Liver (tissue), 3 donors: Measurements from ENCODE around the gene NHP2.

ENCODE experiments used
- JUND ChIP-seq, 2 donors: IDR thresholded peaks; 2 replicates each; pipeline ENCODE4 v1.6.1; 2016; ENCODE audit warnings: antibody characterized with exemption in 2 of 2
- REST ChIP-seq: IDR thresholded peaks from 2 replicates; pipeline ENCODE4 v1.6.1; 2016; ENCODE audit warnings: antibody characterized with exemption, mild to moderate bottlenecking
- TF ChIP-seq, protein P1 (sequence below): fragments of 150-350 bp; IDR thresholded peaks from 2 replicates; pipeline ENCODE4 v1.5.1; 2017; ENCODE audit warnings: improper control_type of control experiment, low read depth, low read length; ENCODE audit not compliant: missing input control
- TF ChIP-seq, protein P2 (sequence below): IDR thresholded peaks from 2 replicates; pipeline ENCODE4 v1.6.1; 2016; ENCODE audit warnings: antibody characterized with exemption
- donor health status: healthy.
- donor health status: healthy.

DNA sequence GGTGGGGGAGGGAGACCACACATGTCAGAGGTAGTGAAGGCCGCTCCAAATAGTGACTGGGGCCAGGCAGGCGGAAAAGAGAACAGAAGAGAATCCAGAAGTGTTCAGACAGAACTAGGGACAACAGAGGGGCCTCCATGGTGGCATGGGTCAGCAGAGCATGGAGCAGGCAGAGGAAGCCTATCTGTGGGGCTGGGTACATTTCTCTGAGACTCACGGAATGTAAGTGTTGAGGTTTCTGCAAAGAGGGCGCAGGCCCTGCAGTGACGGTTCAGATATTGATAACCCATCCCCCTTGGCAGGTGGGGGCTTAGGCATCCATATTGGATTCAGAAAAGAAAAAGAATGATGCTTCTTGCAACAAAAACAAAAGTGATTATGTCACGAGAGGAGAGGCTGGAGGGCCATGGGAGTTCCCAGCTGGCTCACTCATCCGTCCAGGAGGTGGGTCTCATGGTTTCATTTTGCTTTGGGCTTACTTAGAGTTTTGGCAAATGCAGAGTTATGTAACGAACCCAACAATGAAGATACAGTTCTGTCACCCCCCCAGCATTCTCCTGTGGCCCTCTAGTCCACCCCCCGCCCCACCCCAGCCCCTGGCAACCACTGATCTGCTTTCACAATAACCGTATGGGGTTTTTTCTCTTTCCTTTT is 28.3 kb downstream of the NHP2 start:
- TF ChIP-seq, protein P1, sequence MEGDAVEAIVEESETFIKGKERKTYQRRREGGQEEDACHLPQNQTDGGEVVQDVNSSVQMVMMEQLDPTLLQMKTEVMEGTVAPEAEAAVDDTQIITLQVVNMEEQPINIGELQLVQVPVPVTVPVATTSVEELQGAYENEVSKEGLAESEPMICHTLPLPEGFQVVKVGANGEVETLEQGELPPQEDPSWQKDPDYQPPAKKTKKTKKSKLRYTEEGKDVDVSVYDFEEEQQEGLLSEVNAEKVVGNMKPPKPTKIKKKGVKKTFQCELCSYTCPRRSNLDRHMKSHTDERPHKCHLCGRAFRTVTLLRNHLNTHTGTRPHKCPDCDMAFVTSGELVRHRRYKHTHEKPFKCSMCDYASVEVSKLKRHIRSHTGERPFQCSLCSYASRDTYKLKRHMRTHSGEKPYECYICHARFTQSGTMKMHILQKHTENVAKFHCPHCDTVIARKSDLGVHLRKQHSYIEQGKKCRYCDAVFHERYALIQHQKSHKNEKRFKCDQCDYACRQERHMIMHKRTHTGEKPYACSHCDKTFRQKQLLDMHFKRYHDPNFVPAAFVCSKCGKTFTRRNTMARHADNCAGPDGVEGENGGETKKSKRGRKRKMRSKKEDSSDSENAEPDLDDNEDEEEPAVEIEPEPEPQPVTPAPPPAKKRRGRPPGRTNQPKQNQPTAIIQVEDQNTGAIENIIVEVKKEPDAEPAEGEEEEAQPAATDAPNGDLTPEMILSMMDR: no peak
- TF ChIP-seq, protein P2, sequence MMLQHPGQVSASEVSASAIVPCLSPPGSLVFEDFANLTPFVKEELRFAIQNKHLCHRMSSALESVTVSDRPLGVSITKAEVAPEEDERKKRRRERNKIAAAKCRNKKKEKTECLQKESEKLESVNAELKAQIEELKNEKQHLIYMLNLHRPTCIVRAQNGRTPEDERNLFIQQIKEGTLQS: no peak
- TF ChIP-seq JUND (IDR thresholded peaks at IDR 0.05): no peak
- no peak for TF ChIP-seq REST
